GM19099 (cell line): Measurements from ENCODE around the gene MRTFA.

Experiments
- POLR2A ChIP-seq: IDR thresholded peaks from 3 replicates; pipeline ENCODE4 v1.6.1; 2011; ENCODE audit warnings: low read depth; ENCODE audit not compliant: insufficient read length; ENCODE audit errors: extremely low read depth

MRTFA gene

GRCh38 chr22:40556641-40557040 lies 79.9 kb downstream of the MRTFA start:
- TF ChIP-seq POLR2A: no peak

GRCh38 chr22:40553014-40553554 lies 83.4 kb downstream of the MRTFA start:
- no peak for TF ChIP-seq POLR2A

DNA sequence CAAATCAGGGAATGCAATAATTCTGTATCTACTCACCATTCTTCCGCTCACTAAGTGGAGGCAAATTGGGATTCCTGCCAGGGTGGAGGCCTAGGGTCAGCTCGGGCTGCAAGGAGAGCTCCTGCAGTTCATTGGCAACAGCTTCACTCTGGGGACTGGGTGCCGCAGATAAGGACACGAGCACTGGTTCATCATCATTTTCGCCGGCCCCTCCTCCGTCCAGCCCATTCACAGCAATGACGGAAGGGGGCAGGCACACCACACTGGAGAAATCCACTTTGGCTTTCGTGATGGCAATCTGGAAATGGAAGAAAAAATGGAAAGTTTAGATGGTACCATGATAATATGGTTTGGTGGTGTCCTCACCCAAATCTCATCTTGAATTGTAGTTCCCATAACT lies 84.4 kb downstream of the MRTFA start:
- TF ChIP-seq POLR2A: no peak

GRCh38 chr22:40547729-40548143 lies 88.8 kb downstream of the MRTFA start:
- no peak for TF ChIP-seq POLR2A

- no peak for TF ChIP-seq POLR2A
These were observed 91.8 kb downstream of the MRTFA start for GRCh38 chr22:40544758-40545157.

DNA sequence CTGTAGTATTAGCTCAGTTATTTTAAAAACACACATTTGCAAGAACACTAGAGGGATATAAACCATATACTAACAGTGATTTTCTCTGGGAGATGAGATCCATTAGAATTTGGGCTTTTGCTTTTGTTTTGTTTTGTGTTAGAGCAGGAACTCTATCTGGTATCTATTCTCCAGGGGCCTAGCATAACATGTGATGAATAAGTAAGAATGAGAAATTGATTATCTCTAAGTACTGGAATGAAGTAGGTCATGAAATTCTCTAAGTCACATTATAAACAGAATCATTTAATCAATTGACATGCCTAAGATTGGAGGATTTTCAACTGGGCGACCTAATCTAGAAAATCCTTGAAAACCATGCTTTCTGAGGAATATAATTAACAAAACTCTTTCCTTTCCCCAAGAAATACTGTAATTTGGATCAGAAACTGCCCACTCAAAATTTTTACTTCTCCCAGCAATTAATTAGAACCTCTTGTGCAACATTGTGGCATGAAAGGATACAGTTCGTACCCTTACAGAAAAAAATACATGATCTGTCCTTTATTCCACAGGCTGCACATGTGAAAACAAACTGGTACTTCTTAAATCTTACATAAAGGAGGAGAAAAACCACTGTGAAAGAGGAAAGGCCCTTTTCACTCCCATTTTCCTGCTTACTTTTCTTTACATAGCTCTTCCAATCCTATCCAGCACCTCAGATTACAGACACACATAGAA lies 93.5 kb downstream of the MRTFA start:
- no peak for TF ChIP-seq POLR2A

GRCh38 chr22:40541300-40541699 lies 95.2 kb downstream of the MRTFA start:
- TF ChIP-seq POLR2A: no peak

DNA sequence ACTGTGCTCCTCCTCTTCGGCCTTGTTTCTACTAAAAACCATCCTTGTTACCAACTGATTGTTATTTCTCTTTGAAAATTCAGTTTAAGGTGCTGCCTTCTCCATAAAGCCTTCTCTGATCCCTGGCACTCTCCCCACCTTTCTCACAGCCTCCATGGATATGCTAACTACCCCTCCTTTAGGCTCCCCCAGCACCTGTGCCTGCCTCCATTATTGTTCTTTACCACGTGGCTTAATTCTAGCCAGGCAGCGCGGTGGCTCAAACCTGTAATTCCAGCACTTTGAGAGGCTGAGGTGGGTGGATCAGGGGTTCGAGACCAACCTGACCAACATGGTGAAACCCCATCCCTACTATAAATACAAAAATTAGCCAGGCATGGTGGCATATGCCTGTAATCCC lies 96.3 kb downstream of the MRTFA start:
- TF ChIP-seq POLR2A: no peak

- TF ChIP-seq POLR2A: no peak
These were observed 100.9 kb downstream of the MRTFA start for GRCh38 chr22:40535642-40536041.

DNA sequence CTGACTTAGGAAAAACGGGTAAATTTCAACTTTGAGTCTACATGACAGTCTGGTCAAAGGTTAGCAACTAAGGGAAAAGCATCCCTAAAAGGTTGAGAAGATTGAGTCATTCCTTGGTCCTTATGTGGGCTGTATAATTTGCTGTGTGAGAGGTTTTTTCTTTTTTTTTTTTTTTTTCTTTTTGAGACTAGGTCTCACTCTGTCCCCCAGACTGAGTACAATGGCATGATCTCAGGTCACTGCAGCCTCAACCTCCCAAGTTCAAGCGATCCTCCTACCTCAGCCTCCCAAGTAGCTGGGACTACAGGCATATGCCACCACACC lies 101.4 kb downstream of the MRTFA start:
- TF ChIP-seq POLR2A: no peak

DNA sequence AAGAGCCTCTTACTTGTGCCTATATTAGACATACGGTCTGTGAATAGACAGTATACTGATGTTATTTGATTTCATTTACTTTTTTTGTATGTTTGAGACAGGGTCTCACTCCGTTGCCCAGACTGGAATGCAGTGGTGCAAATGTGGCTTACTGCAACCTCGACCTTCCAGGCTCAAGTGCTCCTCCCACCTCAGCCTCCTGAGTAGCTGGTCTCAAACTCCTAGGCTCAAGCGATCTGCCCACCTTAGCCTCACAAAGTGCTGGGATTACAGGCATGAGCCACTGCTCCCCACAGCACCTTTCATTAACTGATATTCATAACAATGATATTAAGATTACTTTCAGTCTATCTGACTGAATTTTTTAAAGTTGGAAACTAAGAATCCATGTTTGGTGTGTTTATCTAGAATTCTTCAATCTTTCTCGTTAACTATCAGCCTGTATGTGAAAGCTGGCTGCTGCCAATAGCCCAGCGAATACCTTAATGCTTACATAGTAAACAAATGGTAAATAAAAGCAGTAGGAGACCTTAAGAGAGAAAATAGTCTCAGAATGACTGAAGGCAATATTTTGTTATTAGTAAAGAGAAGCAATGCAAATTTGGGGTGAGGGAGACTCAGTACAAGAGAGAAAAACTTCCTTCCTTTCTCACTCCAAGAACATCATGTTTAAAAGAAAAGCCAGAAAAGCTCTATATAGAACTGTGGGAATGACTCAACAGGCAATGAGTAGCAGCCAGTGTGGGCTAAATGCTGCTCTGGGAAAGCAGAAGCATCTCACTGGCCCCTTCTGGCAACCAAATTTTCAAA lies 101.9 kb downstream of the MRTFA start:
- no peak for TF ChIP-seq POLR2A

GRCh38 chr22:40533712-40534378 lies 102.7 kb downstream of the MRTFA start:
- no peak for TF ChIP-seq POLR2A

- no peak for TF ChIP-seq POLR2A
These were observed 104.3 kb downstream of the MRTFA start for GRCh38 chr22:40531951-40532900.

DNA sequence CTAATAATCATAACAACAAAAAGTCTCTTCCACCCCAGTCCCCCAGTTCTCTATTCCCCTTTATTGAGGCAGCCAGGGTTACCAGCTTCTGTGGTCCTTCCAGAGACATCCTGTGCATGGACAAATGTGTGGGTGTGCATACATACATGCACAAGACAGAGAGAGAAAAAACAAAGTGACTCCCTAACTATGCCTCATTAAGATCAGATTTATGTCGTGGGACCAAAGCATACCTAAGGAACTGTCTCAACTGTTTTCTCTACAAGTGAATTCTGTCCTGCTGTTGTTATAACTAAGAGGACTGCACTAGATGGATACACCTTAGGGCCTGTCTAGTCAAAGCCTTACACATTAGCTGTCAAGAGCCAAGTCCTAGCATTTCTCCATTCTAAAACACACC lies 106.7 kb downstream of the MRTFA start:
- no peak for TF ChIP-seq POLR2A
